Neuron (in vitro differentiated cells): Measurements from ENCODE around the gene EPHA4.

Experiments used
- H2AFZ ChIP-seq: one replicate; pipeline ENCODE4 v1.6.1; 2013; ENCODE audit warnings: low read depth, mild to moderate bottlenecking, inconsistent platforms, low read length, moderate library complexity
- H3K27me3 ChIP-seq: one replicate; pipeline ENCODE4 v1.6.1; 2013; ENCODE audit warnings: low read length; ENCODE audit not compliant: insufficient read depth
- H3K36me3 ChIP-seq: one replicate; pipeline ENCODE4 v1.6.1; 2013; ENCODE audit warnings: low read length; ENCODE audit not compliant: insufficient read depth
- H3K4me1 ChIP-seq: one replicate; pipeline ENCODE4 v1.6.1; 2013; ENCODE audit warnings: low read length; ENCODE audit not compliant: insufficient read depth
- H3K4me3 ChIP-seq: 2 replicates; pipeline ENCODE4 v1.5.1; 2013; ENCODE audit warnings: mild to moderate bottlenecking, low read length, moderate library complexity
- H3K9me3 ChIP-seq: one replicate; pipeline ENCODE4 v1.6.1; 2013; ENCODE audit warnings: low read length

Gene EPHA4

DNA sequence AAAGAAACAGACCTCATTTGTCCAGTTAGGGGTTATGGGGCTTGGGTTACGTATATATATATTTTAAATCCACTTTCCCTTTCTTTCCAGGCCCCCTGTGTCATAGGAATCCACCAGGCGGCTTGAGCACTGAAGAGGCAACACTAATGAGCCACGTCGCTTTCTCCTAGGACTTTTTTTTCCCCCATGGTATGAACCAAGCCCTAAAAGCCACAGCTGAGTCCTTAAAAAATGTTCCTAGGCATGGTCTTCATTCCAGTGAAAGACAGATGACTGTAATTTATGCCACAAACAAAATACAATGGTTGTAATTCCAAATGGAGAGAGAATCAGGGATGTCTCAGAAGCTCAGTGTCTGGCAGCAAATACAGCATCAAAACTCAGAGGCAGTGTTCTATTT lies 146.8 kb downstream of the EPHA4 start:
- no peak overlapping the region for H2AFZ ChIP-seq
- no peaks in the 10 kb centered on the region for H3K9me3 ChIP-seq
- peaks cover 17% of the 10 kb centered on the region for H3K4me1 ChIP-seq
- H3K36me3 ChIP-seq = peaks cover 15% of the 10 kb centered on the region
- H3K4me3 ChIP-seq = no peak overlapping the region
- no peaks in the 10 kb centered on the region for H3K27me3 ChIP-seq

DNA sequence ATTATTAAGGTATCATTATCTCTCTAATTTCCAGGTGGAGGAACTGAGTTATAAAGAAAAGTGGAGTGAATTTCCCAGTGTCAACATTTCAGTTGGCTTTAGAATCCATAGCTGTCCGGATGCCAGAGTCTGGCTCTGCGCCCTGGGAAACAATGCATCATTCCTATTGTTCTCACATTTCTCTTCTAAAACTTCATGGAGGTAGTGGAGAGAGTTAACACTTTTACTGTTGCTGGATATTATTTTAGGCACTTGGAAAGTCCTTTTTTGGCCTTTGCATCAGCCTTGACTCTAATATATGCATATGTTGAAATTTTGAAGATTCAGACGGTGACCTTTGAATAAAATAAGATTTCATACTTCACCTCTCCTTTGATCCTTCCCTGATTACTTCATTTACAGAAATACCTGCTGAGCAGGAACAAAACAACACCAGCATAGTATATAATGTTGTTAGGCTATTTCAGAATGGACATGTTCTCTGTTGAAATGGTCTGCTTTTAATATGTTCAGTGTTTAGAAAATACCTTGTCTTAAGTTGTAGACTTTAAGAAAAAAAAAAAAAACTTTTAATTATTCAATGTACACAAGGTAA lies 148.8 kb downstream of the EPHA4 start:
- H3K4me1 ChIP-seq = peaks cover 11% of the 10 kb centered on the region
- H3K27me3 ChIP-seq = no peaks in the 10 kb centered on the region
- no peaks in the 10 kb centered on the region for H3K9me3 ChIP-seq
- peaks cover 13% of the 10 kb centered on the region for H3K36me3 ChIP-seq
- H3K4me3 ChIP-seq = no peak overlapping the region
- H2AFZ ChIP-seq = no peak overlapping the region

DNA sequence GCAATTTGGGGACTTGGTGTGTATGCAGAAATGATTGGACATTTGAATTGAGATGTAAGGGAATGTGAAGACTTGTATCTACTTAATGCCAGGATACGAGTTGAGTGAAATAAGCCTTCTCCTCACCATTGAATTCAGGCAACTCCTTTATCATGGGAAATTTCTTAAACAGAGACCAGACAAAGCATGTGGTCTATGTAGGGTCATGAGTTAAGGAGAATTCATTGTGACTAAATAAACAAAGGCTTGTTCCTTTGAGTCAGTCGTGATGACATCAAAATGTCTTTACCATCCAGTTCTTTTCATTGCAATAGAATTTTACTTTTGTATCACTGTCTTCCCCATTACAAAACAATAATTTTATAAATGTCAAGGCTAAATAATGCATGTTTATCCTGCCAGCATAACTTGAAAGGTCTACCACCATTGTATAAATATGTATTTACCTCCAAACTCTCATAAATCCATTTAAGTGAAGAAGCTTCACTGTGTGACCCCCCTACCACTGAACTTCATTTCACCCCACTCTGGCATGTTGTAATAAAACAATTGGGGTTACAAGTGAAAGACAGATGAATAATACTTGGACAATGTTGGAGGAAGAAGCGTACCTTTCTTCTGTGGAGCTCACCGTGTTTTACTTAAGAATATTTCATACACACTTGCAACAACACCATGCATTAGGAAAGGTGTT lies 149.4 kb downstream of the EPHA4 start:
- Histone ChIP-seq H3K4me3 (no peak overlapping the region), H2AFZ (no peak overlapping the region), H3K4me1 (peaks cover 11% of the 10 kb centered on the region), H3K36me3 (peaks cover 13% of the 10 kb centered on the region), H3K27me3 (no peaks in the 10 kb centered on the region), H3K9me3 (no peaks in the 10 kb centered on the region)

DNA sequence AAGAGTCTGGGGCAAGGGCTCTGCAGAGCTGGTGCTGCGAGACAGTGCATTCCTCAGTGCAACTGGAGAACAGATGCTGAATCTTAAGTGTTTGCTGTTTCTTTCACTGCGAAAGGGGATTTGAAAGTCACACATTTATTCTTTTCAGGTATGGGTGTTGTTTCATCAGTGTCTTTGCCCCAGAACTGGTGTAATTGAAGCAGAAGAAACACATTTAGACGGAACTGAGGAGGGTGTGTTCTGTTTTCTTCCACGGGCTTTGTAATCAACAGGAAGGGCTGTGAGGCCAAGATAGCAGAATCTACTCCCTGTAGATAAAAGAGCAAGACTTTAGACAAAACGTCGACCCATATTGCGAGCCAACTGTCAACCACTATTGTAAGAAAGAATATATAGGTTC lies 151.9 kb downstream of the EPHA4 start:
- no peaks in the 10 kb centered on the region for H3K27me3 ChIP-seq
- H3K9me3 ChIP-seq = no peaks in the 10 kb centered on the region
- H3K36me3 ChIP-seq = peaks cover 5% of the 10 kb centered on the region
- H3K4me3 ChIP-seq = no peak overlapping the region
- no peak overlapping the region for H2AFZ ChIP-seq
- H3K4me1 ChIP-seq = peaks cover 11% of the 10 kb centered on the region

DNA sequence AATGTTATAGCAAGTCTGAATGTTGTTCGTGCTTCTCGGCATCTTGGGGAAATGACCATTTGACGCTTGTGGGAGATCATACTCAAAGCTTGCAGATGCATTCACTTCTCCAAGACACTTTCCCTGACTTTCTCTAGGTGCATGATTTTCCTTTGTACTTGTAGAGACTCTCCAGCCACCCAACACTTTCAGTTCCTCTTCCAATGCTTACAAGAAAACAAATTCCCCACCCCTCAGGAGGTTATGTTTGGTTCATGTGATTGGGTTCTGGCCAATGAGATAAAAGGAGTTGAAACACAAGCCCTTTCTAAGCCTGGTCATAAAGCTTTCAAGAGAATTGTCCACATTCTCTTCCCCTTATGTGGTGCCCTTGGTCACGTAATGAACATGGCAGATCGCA lies 156.3 kb downstream of the EPHA4 start:
- H3K27me3 ChIP-seq = no peaks in the 10 kb centered on the region
- H3K4me3 ChIP-seq = no peak overlapping the region
- no peaks in the 10 kb centered on the region for H3K36me3 ChIP-seq
- H3K9me3 ChIP-seq = peaks cover 3% of the 10 kb centered on the region
- no peaks in the 10 kb centered on the region for H3K4me1 ChIP-seq
- H2AFZ ChIP-seq = no peak overlapping the region

DNA sequence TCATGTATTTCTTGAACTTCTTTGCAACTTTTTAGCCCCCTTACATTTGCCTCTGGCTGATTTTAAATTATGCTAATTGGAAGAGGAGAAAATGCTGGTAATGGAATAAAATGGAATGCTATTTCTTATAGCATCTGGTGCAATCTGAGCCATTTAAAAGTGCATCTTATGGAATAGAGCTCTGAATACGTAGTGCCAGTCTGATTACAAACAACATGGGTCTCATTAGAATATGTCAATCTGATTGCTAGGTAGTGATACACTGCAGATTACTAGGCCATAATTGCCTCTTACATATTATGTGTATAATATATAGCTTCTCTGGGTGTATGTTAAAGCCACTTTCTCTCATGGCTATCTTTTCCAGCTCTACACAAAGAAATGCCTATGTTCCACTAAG lies 159.1 kb downstream of the EPHA4 start:
- Histone ChIP-seq H3K4me1 (no peaks in the 10 kb centered on the region), H3K36me3 (no peaks in the 10 kb centered on the region), H3K27me3 (no peaks in the 10 kb centered on the region), H3K9me3 (peaks cover 3% of the 10 kb centered on the region), H3K4me3 (no peak overlapping the region), H2AFZ (no peak overlapping the region)

DNA sequence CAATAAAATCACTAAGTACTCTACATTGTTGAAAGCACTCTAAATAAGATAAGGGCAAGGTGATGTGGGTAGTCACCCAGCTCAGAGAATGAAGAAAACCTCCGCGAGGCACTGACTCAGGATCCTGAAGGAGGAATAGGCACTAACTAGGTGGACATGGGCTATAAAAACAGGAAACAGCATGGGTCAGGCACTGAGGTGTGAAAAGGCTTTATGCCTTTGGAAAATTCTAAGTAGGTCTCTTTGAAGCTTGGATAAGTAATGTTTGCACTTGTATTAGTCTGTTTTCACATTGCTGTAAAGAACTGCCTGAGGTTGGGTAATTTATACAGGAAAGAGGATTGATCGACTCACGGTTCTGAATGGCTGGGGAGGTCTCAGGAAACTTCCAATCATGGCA lies 161.6 kb downstream of the EPHA4 start:
- H3K4me3 ChIP-seq = no peak overlapping the region
- no peaks in the 10 kb centered on the region for H3K36me3 ChIP-seq
- H2AFZ ChIP-seq = no peak overlapping the region
- peaks cover 3% of the 10 kb centered on the region for H3K9me3 ChIP-seq
- no peaks in the 10 kb centered on the region for H3K4me1 ChIP-seq
- H3K27me3 ChIP-seq = no peaks in the 10 kb centered on the region

DNA sequence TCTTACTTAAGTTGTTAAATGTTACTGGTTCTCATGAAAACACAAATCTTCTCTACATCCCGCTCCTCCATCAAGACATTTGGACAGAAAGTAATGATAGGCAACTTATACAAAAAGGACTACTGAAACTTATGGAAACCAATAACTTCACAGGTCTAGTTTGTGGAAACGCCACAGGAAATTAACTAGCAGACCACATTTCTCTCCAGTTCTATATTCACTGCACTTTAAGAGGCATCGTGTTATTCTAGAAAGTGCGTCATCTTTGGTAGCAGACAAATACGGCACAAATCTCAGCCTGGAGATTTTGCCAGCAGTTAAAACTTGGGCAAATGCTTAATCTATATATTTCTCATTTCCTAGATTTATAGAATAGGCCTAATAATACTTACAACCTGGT lies 164.3 kb downstream of the EPHA4 start:
- Histone ChIP-seq H3K4me1 (no peaks in the 10 kb centered on the region), H2AFZ (no peak overlapping the region), H3K36me3 (no peaks in the 10 kb centered on the region), H3K27me3 (no peaks in the 10 kb centered on the region), H3K4me3 (no peak overlapping the region), H3K9me3 (peaks cover 3% of the 10 kb centered on the region)

DNA sequence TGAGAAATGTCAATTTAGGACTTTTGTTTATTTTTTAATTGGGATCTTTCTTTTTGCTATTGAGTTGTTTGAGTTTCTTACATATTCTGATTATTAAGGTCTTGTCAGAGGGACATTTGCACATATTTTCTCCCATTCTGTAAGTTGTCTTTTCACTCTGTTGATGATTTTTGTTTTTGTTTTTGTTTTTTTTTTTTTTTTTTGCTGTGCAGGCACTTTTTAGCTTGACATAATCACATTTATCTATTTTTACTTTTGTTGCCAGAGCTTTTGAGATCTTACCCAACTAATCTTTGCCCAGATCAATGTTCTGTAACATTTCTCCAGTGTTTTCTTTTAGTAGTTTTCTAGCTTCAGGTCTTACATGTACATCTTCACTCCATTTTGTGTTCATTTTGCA lies 166.6 kb downstream of the EPHA4 start:
- H3K4me3 ChIP-seq = no peak overlapping the region
- H2AFZ ChIP-seq = no peak overlapping the region
- no peaks in the 10 kb centered on the region for H3K9me3 ChIP-seq
- no peaks in the 10 kb centered on the region for H3K27me3 ChIP-seq
- H3K36me3 ChIP-seq = no peaks in the 10 kb centered on the region
- H3K4me1 ChIP-seq = no peaks in the 10 kb centered on the region

DNA sequence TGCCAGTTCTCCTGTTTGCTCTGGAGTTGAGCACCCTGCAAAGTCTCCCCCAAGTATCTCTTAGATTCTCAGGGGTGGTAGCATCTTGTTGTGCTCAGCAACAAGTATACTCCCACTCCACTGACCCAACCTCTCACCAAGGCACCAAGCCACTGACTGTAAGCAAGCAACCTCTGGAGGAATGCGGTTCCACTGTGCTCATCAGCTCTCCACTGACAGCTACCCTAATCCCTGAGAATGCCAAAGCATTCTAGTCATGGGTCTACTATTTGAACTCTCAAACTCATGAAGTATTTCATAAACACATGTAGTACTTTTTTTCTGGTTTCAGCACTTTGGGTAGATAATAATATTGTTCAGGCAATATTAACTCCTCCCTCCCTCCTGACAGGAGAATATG lies 170.0 kb downstream of the EPHA4 start:
- Histone ChIP-seq H3K9me3 (no peaks in the 10 kb centered on the region), H3K4me3 (no peak overlapping the region), H3K27me3 (no peaks in the 10 kb centered on the region), H2AFZ (no peak overlapping the region), H3K36me3 (no peaks in the 10 kb centered on the region), H3K4me1 (no peaks in the 10 kb centered on the region)

DNA sequence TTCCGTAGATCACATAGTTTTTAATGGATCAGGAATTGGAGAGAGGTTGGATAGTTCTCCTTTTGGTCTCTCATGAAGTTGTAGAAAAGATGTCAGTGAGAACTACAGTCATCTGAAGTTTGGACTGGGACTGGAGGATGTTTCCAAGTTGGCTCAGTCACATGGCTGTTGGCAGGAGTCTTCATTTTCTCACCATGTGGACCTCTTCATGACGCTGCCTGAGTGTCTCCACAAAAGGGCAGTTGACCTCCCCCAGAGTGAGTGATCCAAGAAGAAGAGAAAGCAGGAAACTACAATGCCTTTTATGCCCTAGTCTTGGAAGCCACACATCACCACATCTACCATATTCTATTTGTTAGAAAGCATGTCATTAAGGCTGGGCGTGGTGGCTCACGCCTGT lies 171.7 kb downstream of the EPHA4 start:
- no peaks in the 10 kb centered on the region for H3K27me3 ChIP-seq
- H3K36me3 ChIP-seq = no peaks in the 10 kb centered on the region
- no peaks in the 10 kb centered on the region for H3K4me1 ChIP-seq
- no peaks in the 10 kb centered on the region for H3K9me3 ChIP-seq
- no peak overlapping the region for H2AFZ ChIP-seq
- H3K4me3 ChIP-seq = no peak overlapping the region

DNA sequence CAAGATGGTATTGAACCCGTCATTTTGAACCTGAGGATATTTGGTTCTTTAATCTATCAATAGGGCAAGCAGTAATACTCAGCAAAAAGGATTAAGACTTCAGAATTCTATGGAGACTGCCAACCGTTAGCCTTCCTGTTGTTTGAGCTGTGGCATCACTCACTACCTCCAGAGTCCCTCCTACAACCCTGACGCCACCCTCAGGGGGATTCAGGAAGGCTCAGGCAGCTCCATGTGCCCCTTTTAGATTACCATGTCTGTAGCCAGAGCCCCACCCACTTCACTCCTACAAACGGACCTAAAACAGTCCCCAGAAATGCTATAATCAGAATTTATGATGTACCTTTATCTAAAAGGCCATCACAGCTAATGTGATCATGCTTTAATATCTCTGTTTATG lies 172.9 kb downstream of the EPHA4 start:
- no peak overlapping the region for H3K4me3 ChIP-seq
- no peak overlapping the region for H2AFZ ChIP-seq
- H3K36me3 ChIP-seq = no peaks in the 10 kb centered on the region
- no peaks in the 10 kb centered on the region for H3K4me1 ChIP-seq
- H3K27me3 ChIP-seq = no peaks in the 10 kb centered on the region
- H3K9me3 ChIP-seq = no peaks in the 10 kb centered on the region

DNA sequence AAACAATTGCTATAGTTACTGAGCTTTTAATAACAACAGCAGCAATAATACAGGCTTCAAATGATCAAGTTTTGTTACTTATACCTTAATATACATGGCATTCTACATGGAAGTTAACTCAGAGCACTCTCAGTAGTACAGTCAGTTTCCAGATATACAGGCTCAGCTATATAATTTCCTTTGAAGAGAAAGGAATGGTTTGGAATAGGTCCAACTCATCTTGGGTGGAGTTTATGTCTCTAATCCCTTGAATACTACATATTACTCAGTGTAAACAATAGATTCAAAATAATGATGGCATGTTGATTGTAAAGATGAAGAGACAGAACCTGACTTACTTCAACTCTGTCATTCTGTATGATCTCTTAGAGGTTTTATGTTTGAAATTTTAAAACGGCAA lies 174.9 kb downstream of the EPHA4 start:
- no peaks in the 10 kb centered on the region for H3K9me3 ChIP-seq
- H3K36me3 ChIP-seq = no peaks in the 10 kb centered on the region
- no peaks in the 10 kb centered on the region for H3K27me3 ChIP-seq
- H3K4me1 ChIP-seq = no peaks in the 10 kb centered on the region
- no peak overlapping the region for H3K4me3 ChIP-seq
- H2AFZ ChIP-seq = no peak overlapping the region
